Lower leg skin (tissue), 4 donors: ENCODE results near the gene PTBP3. TPM values are rescaled to one million over a fixed set of nuclear protein-coding genes. Genes with fewer than 3 reads are reported as not detected.
"Not testable (repeated sequence)": the region's sequence is repeated elsewhere in the genome, so short reads cannot be mapped to it uniquely, and the experiment has no call there.

Experiments
- DNase-seq, 2 donors: peaks; one replicate each; pipeline ENCODE4 v3.0.0-alpha.2; 2019; ENCODE audit warnings: low spot score in 2 of 2
- H3K4me3 ChIP-seq: fragments of 200-600 bp; sonication (generic); 2 replicates; pipeline ENCODE4 v1.5.1; 2017; ENCODE audit warnings: mild to moderate bottlenecking, low read depth; ENCODE audit not compliant: poor library complexity, severe bottlenecking
- CTCF ChIP-seq, 3 donors: fragments of 450-650 bp; IDR thresholded peaks; one replicate each; pipeline ENCODE4 v1.5.1; 2016; ENCODE audit warnings: antibody characterized with exemption in 3 of 3, mild to moderate bottlenecking in 3 of 3, moderate library complexity in 2 of 3
- POLR2A ChIP-seq, 2 donors: fragments of 450-650 bp; IDR thresholded peaks; one replicate each; pipeline ENCODE4 v1.6.1; 2016 to 2017; ENCODE audit warnings: antibody characterized with exemption in 2 of 2, mild to moderate bottlenecking in 1 of 2, moderate library complexity in 1 of 2
- WGBS, 2 donors: methylation state at CpG; one replicate each; pipeline ENCODE4 v1.1.5; 2018; 5-methylcytosine and 5-hydroxymethylcytosine counted together
- intact Hi-C: fragments of 100-400 bp; cut with DNase I; formaldehyde crosslinking; loops from one replicate; pipeline ENCODE4 v1.15.0; 2023; ENCODE audit warnings: low total_unique reads
- total RNA-seq, 4 donors: library from RNA; depleted of rRNA; stranded (reverse); fragments of >200 nt; gene quantifications; one replicate each; pipeline ENCODE4 v1.1.0, GENCODE V29; 2016

The PTBP3 gene
- total RNA-seq, 4 donors from 2014 or later = 82.5 to 201 (median 156) TPM

GRCh38 chr9:112371060-112371459 is 37.6 kb upstream of the PTBP3 start:
- DNase-seq = no peak
- H3K4me3 ChIP-seq = no peak overlapping the region
- 0 to 88% methylated on average over 1 of the region's 1 CpG for WGBS, 2 donors
- no peak for TF ChIP-seq POLR2A (IDR thresholded peaks at IDR 0.05)
- intact Hi-C loops = no loop called here

DNA sequence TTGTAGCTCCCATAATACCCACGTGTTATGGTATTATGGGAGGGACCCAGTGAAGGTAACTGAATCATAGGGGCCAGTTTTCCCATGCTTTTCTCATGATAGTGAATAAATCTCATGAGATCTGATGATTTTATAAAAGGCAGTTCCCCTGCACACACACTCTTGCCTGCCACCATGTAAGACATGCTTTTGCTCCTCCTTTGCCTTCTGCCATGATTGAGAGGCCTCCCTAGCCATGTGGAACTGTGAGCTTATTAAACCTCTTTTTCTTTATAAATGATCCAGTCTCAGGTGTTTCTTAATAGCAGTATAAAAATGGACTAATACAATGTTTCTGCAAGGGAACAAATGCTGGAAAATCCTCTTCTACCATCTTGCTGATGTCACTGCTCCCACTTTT is 36.4 kb upstream of the PTBP3 start:
- intact Hi-C loops = no loop called here
- no peak overlapping the region for H3K4me3 ChIP-seq
- TF ChIP-seq CTCF (IDR thresholded peaks at IDR 0.05) = no peak
- no peak for TF ChIP-seq POLR2A (IDR thresholded peaks at IDR 0.05)
- 77 to 96% methylated on average over 1 of the region's 1 CpG for WGBS, 2 donors
- DNase-seq = no peak

DNA sequence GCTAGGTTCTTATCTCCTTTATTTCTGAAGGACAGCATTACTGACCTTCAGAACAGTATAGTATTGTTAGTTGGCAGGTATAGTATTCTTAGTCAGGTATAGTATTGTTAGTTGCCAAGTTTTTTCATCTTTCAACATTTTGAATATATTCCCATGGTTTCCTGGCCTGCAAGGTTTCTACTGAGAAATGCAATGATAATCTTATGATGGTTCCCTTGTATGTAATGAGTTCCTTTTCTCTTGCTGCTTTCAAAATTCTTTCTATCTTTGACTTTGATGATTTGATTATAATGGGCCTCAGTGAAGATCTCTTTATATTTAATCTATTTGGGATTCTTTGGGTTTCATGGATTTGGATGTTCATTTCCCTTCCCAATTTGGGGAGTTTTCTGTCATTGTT is 34.0 kb upstream of the PTBP3 start:
- H3K4me3 ChIP-seq = no peak overlapping the region
- intact Hi-C loops = no loop called here
- TF ChIP-seq CTCF (IDR thresholded peaks at IDR 0.05) (no peak), POLR2A (IDR thresholded peaks at IDR 0.05) (no peak)
- no peak for DNase-seq

DNA sequence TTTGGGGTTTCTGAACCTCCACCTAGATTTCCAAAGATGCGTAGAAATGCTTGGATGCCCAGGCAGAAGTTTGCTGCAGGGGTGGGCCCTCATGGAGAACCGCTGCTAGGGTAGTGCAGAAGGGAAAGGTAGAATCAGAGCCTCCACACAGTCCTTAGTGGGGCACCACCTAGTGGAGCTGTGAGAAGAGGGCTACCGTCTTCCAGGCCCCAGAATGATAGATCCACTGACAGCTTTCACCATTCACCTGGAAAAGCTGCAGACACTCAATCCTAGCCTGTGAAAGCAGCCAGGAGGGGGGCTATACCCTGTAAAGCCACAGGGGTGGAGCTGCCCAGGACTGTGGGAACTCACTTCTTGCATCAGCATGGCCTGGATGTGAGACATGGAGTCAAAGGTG is 33.2 kb upstream of the PTBP3 start:
- intact Hi-C loops = no loop called here

GRCh38 chr9:112365257-112365656 is 31.8 kb upstream of the PTBP3 start:
- WGBS, 2 donors = 94 to 99% methylated on average over 3 of the region's 3 CpGs
- H3K4me3 ChIP-seq, DNase-seq, intact Hi-C loops: not testable (repeated sequence)

More for the DNA sequence above, 33.2 kb upstream of the PTBP3 start:
- no peak for DNase-seq
- TF ChIP-seq POLR2A (IDR thresholded peaks at IDR 0.05) = no peak
- TF ChIP-seq CTCF (IDR thresholded peaks at IDR 0.05) = no peak
- H3K4me3 ChIP-seq = no peak overlapping the region
- 73 to 85% methylated on average over 3 of the region's 3 CpGs for WGBS, 2 donors

DNA sequence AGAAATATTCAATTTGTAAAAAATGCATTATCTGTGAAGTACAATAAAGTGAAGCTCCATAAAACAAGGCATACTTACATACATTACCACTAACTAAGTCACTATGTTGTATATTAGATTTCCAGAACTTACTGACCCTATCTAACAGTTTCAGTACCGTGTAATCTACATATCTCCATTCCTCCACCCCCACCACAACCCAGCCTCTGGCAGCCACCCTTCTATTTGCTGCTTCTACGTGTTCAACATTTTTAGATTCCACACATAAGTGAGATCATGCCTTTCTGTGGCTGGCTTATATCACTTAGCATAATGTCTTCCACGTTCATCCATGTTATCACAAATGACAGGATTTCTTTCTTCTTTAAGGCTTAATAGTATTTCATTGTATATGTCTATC is 31.3 kb upstream of the PTBP3 start:
- H3K4me3 ChIP-seq = no peak overlapping the region
- intact Hi-C loops = no loop called here
- no peak for DNase-seq
- 59 to 79% methylated on average over 3 of the region's 3 CpGs for WGBS, 2 donors
- no peak for TF ChIP-seq CTCF (IDR thresholded peaks at IDR 0.05)
- no peak for TF ChIP-seq POLR2A (IDR thresholded peaks at IDR 0.05)

GRCh38 chr9:112361601-112362000 is 28.2 kb upstream of the PTBP3 start:
- WGBS, 2 donors = 11 to 12% methylated on average over 4 of the region's 4 CpGs
- TF ChIP-seq POLR2A (IDR thresholded peaks at IDR 0.05) (no peak), CTCF (IDR thresholded peaks at IDR 0.05) (peak in 1 of 3 donors; percentile 20)
- DNase-seq = no peak
- H3K4me3 ChIP-seq = no peak overlapping the region
- intact Hi-C loops = no loop called here
